K562 (cell line): ENCODE data around the gene SERPINB12. TPM values are rescaled to one million over a fixed set of nuclear protein-coding genes. Genes with fewer than 3 reads are reported as not detected.

Experiments
- ATAC-seq: fragments of 200-7000 bp; cut with Tn5 transposase; 3 replicates; pipeline ENCODE4 v1.9.1; 2020; ENCODE audit warnings: moderate library complexity
- BruUV-seq: library from RNA; stranded (reverse); fragments of 400-500 nt; replicated peaks from 2 replicates; lab custom pipeline; 2021; lab: Mats Ljungman, UMichigan
- CTCF ChIA-PET: fragments of 300-600 bp; formaldehyde crosslinking; extraction: SDS; loops from one replicate; lab custom pipeline; 2021; ENCODE audit warnings: low intra/inter-chr PET ratio; lab: Yijun Ruan, JAX
- POLR2A ChIA-PET: fragments of 300-600, 350-650 bp; sonication (Branson Sonifier 250); formaldehyde crosslinking; extraction: SDS; loops from one replicate; lab custom pipeline; 2021; ENCODE audit warnings: antibody characterized with exemption, inconsistent platforms; lab: Yijun Ruan, JAX
- DNase-seq, 4 experiments: peaks; one replicate each; pipeline versions ENCODE4 v3.0.0 to v3.0.0-alpha.2; 2011 to 2018; ENCODE audit warnings: low spot score in 3 of 4, mixed read lengths in 3 of 4; ENCODE audit errors: extremely low read depth in 1 of 4
- FAIRE-seq: peaks from 2 replicates; lab custom pipeline; 2011; peaks lifted over from hg19 to GRCh38; lab: Jason Lieb, UNC
- H2AFZ ChIP-seq: 2 replicates; pipeline ENCODE4 v1.6.0; 2011; ENCODE audit warnings: low read depth, low read length, control low read depth, inconsistent platforms
- H3K27ac ChIP-seq: fragments of 200-600 bp; 3 replicates; pipeline ENCODE4 v1.8.0; 2011; ENCODE audit warnings: low read depth, mild to moderate bottlenecking, control low read depth, inconsistent platforms, low read length, moderate library complexity, mixed read lengths; ENCODE audit errors: extremely low read depth
- H3K27me3 ChIP-seq, 2 experiments: fragments of 300-600 bp in 1 of 2; 2 replicates in 1 of 2; 3 replicates in 1 of 2; pipeline versions ENCODE4 v1.6.0 to v1.8.0; 2011; ENCODE audit warnings: inconsistent platforms in 2 of 2, low read length in 2 of 2, mild to moderate bottlenecking in 1 of 2, mixed read lengths in 1 of 2, moderate library complexity in 1 of 2; ENCODE audit not compliant: control insufficient read depth in 2 of 2, insufficient read depth in 2 of 2
- H3K36me3 ChIP-seq: fragments of 300-600 bp; 3 replicates; pipeline ENCODE4 v1.8.0; 2011; ENCODE audit warnings: mild to moderate bottlenecking, low read length, inconsistent platforms; ENCODE audit not compliant: control insufficient read depth, insufficient read depth
- H3K4me1 ChIP-seq, 2 experiments: fragments of 200-600 bp in 1 of 2; replicated peaks in 1 of 2; 2 replicates in 1 of 2; 3 replicates in 1 of 2; pipeline versions ENCODE4 v1.5.1 to v1.8.0; 2011; ENCODE audit warnings: inconsistent platforms in 2 of 2, low read length in 2 of 2, mild to moderate bottlenecking in 1 of 2, mixed read lengths in 1 of 2, moderate library complexity in 1 of 2; ENCODE audit not compliant: control insufficient read depth in 2 of 2, insufficient read depth in 2 of 2
- H3K4me2 ChIP-seq: 2 replicates; pipeline ENCODE4 v1.6.1; 2011; ENCODE audit warnings: low read length, control low read depth, inconsistent platforms, mixed read lengths; ENCODE audit not compliant: insufficient read depth
- H3K4me3 ChIP-seq: fragments of 200-600 bp; sonication (generic), shearing (Covaris generic); 2 replicates; pipeline ENCODE4 v1.5.1; 2016; ENCODE audit warnings: control low read depth, inconsistent platforms
- H3K79me2 ChIP-seq: fragments of 200-600 bp; 3 replicates; pipeline ENCODE4 v1.8.0; 2011; ENCODE audit warnings: low read length, inconsistent platforms; ENCODE audit not compliant: control insufficient read depth, insufficient read depth
- H3K9ac ChIP-seq, 2 experiments: 2 replicates each; pipeline versions ENCODE4 v1.6.0 to v1.6.1; 2011; ENCODE audit warnings: low read depth in 2 of 2, low read length in 2 of 2, control low read depth in 1 of 2, inconsistent platforms in 1 of 2, mild to moderate bottlenecking in 1 of 2, mixed read lengths in 1 of 2; ENCODE audit not compliant: insufficient read depth in 1 of 2
- H3K9me1 ChIP-seq: one replicate; pipeline ENCODE4 v1.6.0; 2011; ENCODE audit warnings: inconsistent platforms, mild to moderate bottlenecking, low read length, moderate library complexity; ENCODE audit not compliant: control insufficient read depth, insufficient read depth
- H3K9me3 ChIP-seq: replicated peaks from 2 replicates; pipeline ENCODE4 v1.5.1; 2011; ENCODE audit warnings: low read depth, low read length, inconsistent platforms; ENCODE audit not compliant: control insufficient read depth, insufficient read depth
- H4K20me1 ChIP-seq: replicated peaks from 2 replicates; pipeline ENCODE4 v1.6.1; 2011; ENCODE audit warnings: low read length, inconsistent platforms, mixed read lengths; ENCODE audit not compliant: control insufficient read depth, insufficient read depth
- ATF7 ChIP-seq: fragments of 450-650 bp; IDR thresholded peaks from 2 replicates; pipeline ENCODE4 v1.7.1; 2014; ENCODE audit warnings: mild to moderate bottlenecking, moderate library complexity
- KHSRP ChIP-seq: fragments of 450-650 bp; IDR thresholded peaks from 2 replicates; pipeline ENCODE4 v1.6.1; 2017
- RCOR1 ChIP-seq, 2 experiments: IDR thresholded peaks; 2 replicates each; pipeline ENCODE4 v1.6.1; 2012; ENCODE audit warnings: low read depth in 2 of 2, low read length in 2 of 2, borderline replicate concordance in 1 of 2, improper control_type of control experiment in 1 of 2
- TARDBP ChIP-seq: fragments of 450-650 bp; IDR thresholded peaks from 2 replicates; pipeline ENCODE4 v1.6.1; 2016
- ZC3H11A ChIP-seq: IDR thresholded peaks from 2 replicates; pipeline ENCODE4 v1.6.1; 2012; ENCODE audit warnings: low read depth, low read length, improper control_type of control experiment
- WGBS: fragments of 100-300 bp; shearing (Covaris generic); methylation state at CpG from one replicate; pipeline ENCODE4 v1.1.6; 2016; ENCODE audit warnings: low coverage, mixed read lengths; ENCODE audit not compliant: insufficient coverage; ENCODE audit errors: missing lambda C conversion rate; 5-methylcytosine and 5-hydroxymethylcytosine counted together
- in situ Hi-C: fragments of 300-500 bp; cut with MboI; formaldehyde crosslinking; loops from 4 replicates; pipeline ENCODE4 v1.15.0; 2018; ENCODE audit warnings: inconsistent platforms, mixed read lengths
- intact Hi-C: fragments of 100-400 bp; cut with micrococcal nuclease; formaldehyde crosslinking; loops from 2 replicates; pipeline ENCODE4 v1.14.2; 2022
- polyA plus RNA-seq, 8 experiments: library from polyadenylated mRNA; depleted of rRNA in 4 of 8; stranded (reverse) in 5 of 8; unstranded in 3 of 8; fragments of >200 nt; fragmentation: Nextera tagmentation in 2 of 8; fragmentation: Illumina TruSeq in 1 of 8; extraction: Ambion mirVana in 2 of 8; extraction: Trizol in 1 of 8; gene quantifications; 2 replicates each; pipeline versions ENCODE4 v1.2.1 to v1.2.3, GENCODE V29; 2011 to 2014; ENCODE audit warnings: inconsistent platforms in 1 of 8, missing spikeins in 1 of 8
- total RNA-seq, 7 experiments: library from RNA; depleted of rRNA in 6 of 7; stranded (reverse); fragments of >200 nt in 6 of 7; fragmentation: Illumina TruSeq in 2 of 7; extraction: Trizol in 2 of 7; gene quantifications; 2 replicates each; pipeline versions ENCODE4 v1.2.1 to v1.2.3, GENCODE V29; 2011 to 2021; ENCODE audit warnings: low replicate concordance in 1 of 7
- TF ChIP-seq, protein P1 (sequence below): conservative IDR thresholded peaks from 2 replicates; pipeline ENCODE4 v1.6.1; 2011; ENCODE audit warnings: low read depth, mild to moderate bottlenecking, low read length; ENCODE audit not compliant: control insufficient read depth
- TF ChIP-seq, protein P2 (sequence below): fragments of 450-650 bp; IDR thresholded peaks from 2 replicates; pipeline ENCODE4 v1.6.1; 2017; ENCODE audit warnings: mild to moderate bottlenecking, moderate library complexity

SERPINB12 gene
- total and polyA plus RNA-seq, 9 of the 15 experiments (the other 6 are each of a cell fraction or from before 2014, with no cell fraction given), result not detected

DNA sequence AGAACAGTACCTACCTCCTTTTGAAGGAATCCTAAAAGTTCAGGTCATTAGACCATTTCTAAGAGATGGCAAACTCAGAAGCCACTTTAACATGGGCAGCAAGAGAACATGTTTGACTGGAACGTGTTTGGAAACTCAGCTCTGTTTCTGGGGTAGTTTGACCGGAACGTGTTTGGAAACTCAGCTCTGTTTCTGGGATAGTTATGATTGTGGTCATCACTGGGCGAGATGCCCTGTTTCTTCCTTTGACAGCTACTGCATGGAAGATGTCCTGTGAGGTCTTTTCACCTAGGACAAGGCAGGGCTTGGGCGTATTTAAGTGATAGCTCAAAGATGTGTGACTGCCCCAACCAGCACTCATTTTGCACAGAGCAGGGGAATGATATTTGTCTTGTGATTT, 25.1 kb downstream of the SERPINB12 start:
- Histone ChIP-seq H3K4me3 (no peak overlapping the region), H3K79me2 (no peaks in the 10 kb centered on the region), H4K20me1 (no peaks in the 10 kb centered on the region), H3K36me3 (no peaks in the 10 kb centered on the region), H3K9ac (no peak overlapping the region), H3K4me1 (no peaks in the 10 kb centered on the region), H3K9me1 (no peaks in the 10 kb centered on the region), H2AFZ (no peak overlapping the region), H3K27me3 (no peaks in the 10 kb centered on the region), H3K4me2 (no peak overlapping the region), H3K27ac (no peak overlapping the region), H3K9me3 (no peaks in the 10 kb centered on the region)
- no peak for TF ChIP-seq ATF7
- TF ChIP-seq TARDBP, result no peak
- TF ChIP-seq, protein P1, sequence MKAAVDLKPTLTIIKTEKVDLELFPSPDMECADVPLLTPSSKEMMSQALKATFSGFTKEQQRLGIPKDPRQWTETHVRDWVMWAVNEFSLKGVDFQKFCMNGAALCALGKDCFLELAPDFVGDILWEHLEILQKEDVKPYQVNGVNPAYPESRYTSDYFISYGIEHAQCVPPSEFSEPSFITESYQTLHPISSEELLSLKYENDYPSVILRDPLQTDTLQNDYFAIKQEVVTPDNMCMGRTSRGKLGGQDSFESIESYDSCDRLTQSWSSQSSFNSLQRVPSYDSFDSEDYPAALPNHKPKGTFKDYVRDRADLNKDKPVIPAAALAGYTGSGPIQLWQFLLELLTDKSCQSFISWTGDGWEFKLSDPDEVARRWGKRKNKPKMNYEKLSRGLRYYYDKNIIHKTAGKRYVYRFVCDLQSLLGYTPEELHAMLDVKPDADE, result no peak
- no peak for TF ChIP-seq ZC3H11A
- TF ChIP-seq RCOR1 (IDR thresholded peaks at IDR 0.05; ENCODE audit: borderline replicate concordance in 1 of 2, low read depth in 2 of 2, low read length in 2 of 2), result no peak
- TF ChIP-seq KHSRP, result no peak
- TF ChIP-seq, protein P2, sequence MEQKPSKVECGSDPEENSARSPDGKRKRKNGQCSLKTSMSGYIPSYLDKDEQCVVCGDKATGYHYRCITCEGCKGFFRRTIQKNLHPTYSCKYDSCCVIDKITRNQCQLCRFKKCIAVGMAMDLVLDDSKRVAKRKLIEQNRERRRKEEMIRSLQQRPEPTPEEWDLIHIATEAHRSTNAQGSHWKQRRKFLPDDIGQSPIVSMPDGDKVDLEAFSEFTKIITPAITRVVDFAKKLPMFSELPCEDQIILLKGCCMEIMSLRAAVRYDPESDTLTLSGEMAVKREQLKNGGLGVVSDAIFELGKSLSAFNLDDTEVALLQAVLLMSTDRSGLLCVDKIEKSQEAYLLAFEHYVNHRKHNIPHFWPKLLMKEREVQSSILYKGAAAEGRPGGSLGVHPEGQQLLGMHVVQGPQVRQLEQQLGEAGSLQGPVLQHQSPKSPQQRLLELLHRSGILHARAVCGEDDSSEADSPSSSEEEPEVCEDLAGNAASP, result no peak
- WGBS, result 0% methylated on average over 5 of the region's 5 CpGs
- in situ Hi-C loops (no loop called here), intact Hi-C loops (no loop called here)
- ChIA-PET POLR2A (no interaction called here), CTCF (no interaction called here)
- no peak for ATAC-seq
- BruUV-seq, result no TSS peak
- DNase-seq, result no peak
- FAIRE-seq, result no peak
